HepG2 (cell line): Measurements from ENCODE around the gene CKAP2L. TPM values are rescaled to one million over a fixed set of nuclear protein-coding genes. Genes with fewer than 3 reads are reported as not detected.

Experiments used
- ARID2 ChIP-seq: sonication (generic); formaldehyde crosslinking; IDR thresholded peaks from 2 replicates; pipeline ENCODE4 v1.8.1; 2022; ENCODE audit warnings: mild to moderate bottlenecking, missing genetic modification reagents, borderline replicate concordance
- ASH2L ChIP-seq: fragments of 300-600, 200-600 bp; sonication (generic); IDR thresholded peaks from 2 replicates; pipeline ENCODE4 v1.7.0; 2017; ENCODE audit warnings: low read depth, mild to moderate bottlenecking, moderate library complexity, mixed read lengths, low read length; ENCODE audit not compliant: insufficient read length
- E2F1 ChIP-seq: sonication (generic); formaldehyde crosslinking; IDR thresholded peaks from 2 replicates; pipeline ENCODE4 v1.5.0; 2020; ENCODE audit warnings: missing genetic modification reagents
- ETS1 ChIP-seq: sonication (generic); formaldehyde crosslinking; IDR thresholded peaks from 2 replicates; pipeline ENCODE4 v1.4.0; 2020; ENCODE audit warnings: missing genetic modification reagents
- HNF1A ChIP-seq, 2 experiments: sonication (generic) in 1 of 2; formaldehyde crosslinking in 1 of 2; IDR thresholded peaks; 2 replicates each; pipeline versions ENCODE4 v1.4.0 to v1.6.1; 2016 to 2020; ENCODE audit warnings: borderline replicate concordance in 1 of 2, low read depth in 1 of 2, mild to moderate bottlenecking in 1 of 2, missing genetic modification reagents in 1 of 2
- HNRNPK ChIP-seq: fragments of 200-400 bp; formaldehyde crosslinking; IDR thresholded peaks from 2 replicates; pipeline ENCODE4 v1.6.1; 2018; ENCODE audit warnings: low read length, low read depth, moderate library complexity, mild to moderate bottlenecking; ENCODE audit not compliant: poor library complexity, severe bottlenecking
- LCORL ChIP-seq, 2 experiments: fragments of 450-650 bp in 1 of 2; sonication (generic) in 1 of 2; formaldehyde crosslinking in 1 of 2; IDR thresholded peaks; 2 replicates each; pipeline versions ENCODE4 v1.5.0 to v1.6.1; 2017 to 2020; ENCODE audit warnings: antibody characterized with exemption in 1 of 2, missing genetic modification reagents in 1 of 2
- ONECUT2 ChIP-seq: sonication (generic); formaldehyde crosslinking; IDR thresholded peaks from 2 replicates; pipeline ENCODE4 v1.4.0; 2020; ENCODE audit warnings: missing genetic modification reagents
- PREB ChIP-seq: sonication (generic); formaldehyde crosslinking; IDR thresholded peaks from 2 replicates; pipeline ENCODE4 v1.4.0; 2020; ENCODE audit warnings: missing genetic modification reagents
- SIX4 ChIP-seq: sonication (generic); formaldehyde crosslinking; IDR thresholded peaks from 2 replicates; pipeline ENCODE4 v1.4.0; 2020; ENCODE audit warnings: missing genetic modification reagents
- SMAD1 ChIP-seq: sonication (generic); formaldehyde crosslinking; IDR thresholded peaks from 2 replicates; pipeline ENCODE4 v1.4.0; 2020; ENCODE audit warnings: missing genetic modification reagents, low read depth, mild to moderate bottlenecking, borderline replicate concordance
- SRSF4 ChIP-seq: fragments of 200-400 bp; formaldehyde crosslinking; IDR thresholded peaks from one replicate; pipeline ENCODE4 v1.6.1; 2018; ENCODE audit warnings: mild to moderate bottlenecking, low read depth, low read length, moderate library complexity; ENCODE audit not compliant: poor library complexity, severe bottlenecking
- ZBTB21 ChIP-seq: sonication (generic); formaldehyde crosslinking; IDR thresholded peaks from 2 replicates; pipeline ENCODE4 v1.4.0; 2020; ENCODE audit warnings: missing genetic modification reagents
- ZC3H4 ChIP-seq: sonication (generic); formaldehyde crosslinking; IDR thresholded peaks from 2 replicates; pipeline ENCODE4 v1.4.0; 2020; ENCODE audit warnings: missing genetic modification reagents, borderline replicate concordance
- ZNF362 ChIP-seq: sonication (generic); formaldehyde crosslinking; IDR thresholded peaks from 2 replicates; pipeline ENCODE4 v1.4.0; 2020; ENCODE audit warnings: missing genetic modification reagents, mild to moderate bottlenecking, borderline replicate concordance
- ZNF776 ChIP-seq: sonication (generic); formaldehyde crosslinking; IDR thresholded peaks from 2 replicates; pipeline ENCODE4 v1.4.0; 2020; ENCODE audit warnings: mild to moderate bottlenecking, missing genetic modification reagents
- ZNF788 ChIP-seq: sonication (generic); formaldehyde crosslinking; IDR thresholded peaks from 2 replicates; pipeline ENCODE4 v1.5.0; 2020; ENCODE audit warnings: mild to moderate bottlenecking, missing genetic modification reagents, borderline replicate concordance
- ZSCAN25 ChIP-seq: sonication (generic); formaldehyde crosslinking; IDR thresholded peaks from 2 replicates; pipeline ENCODE4 v1.8.0; 2022; ENCODE audit warnings: mild to moderate bottlenecking, missing genetic modification reagents
- polyA plus RNA-seq, 8 experiments: library from polyadenylated mRNA; depleted of rRNA in 3 of 8; stranded (reverse) in 7 of 8; unstranded in 1 of 8; fragments of >200 nt; fragmentation: Illumina TruSeq in 4 of 8; extraction: Trizol in 4 of 8; gene quantifications; 2 replicates each; pipeline versions ENCODE4 v1.2.1 to v1.2.3, GENCODE V29; 2011 to 2016; ENCODE audit warnings: low read depth in 4 of 8, missing spikeins in 1 of 8, mixed read lengths in 1 of 8; ENCODE audit not compliant: insufficient read depth in 1 of 8
- total RNA-seq, 5 experiments: library from RNA; depleted of rRNA; stranded (reverse); fragments of >200 nt; fragmentation: Illumina TruSeq; extraction: Trizol; gene quantifications; 2 replicates each; pipeline ENCODE4 v1.2.3, GENCODE V29; 2016; ENCODE audit warnings: low read depth in 1 of 5

Gene CKAP2L
- total and polyA plus RNA-seq, 2 of the 13 experiments (the other 11 are each of a cell fraction or from before 2014, with no cell fraction given): 7.1 to 9.5 TPM

- peak; percentile 66; the same call in 1 of the 2 replicates for TF ChIP-seq LCORL (IDR thresholded peaks at IDR 0.05)
- no peak for TF ChIP-seq LCORL (CRISPR knock-in tag; IDR thresholded peaks at IDR 0.05)
- TF ChIP-seq ONECUT2 (CRISPR knock-in tag): no peak
- no peak for TF ChIP-seq SRSF4
- no peak for TF ChIP-seq PREB (CRISPR knock-in tag)
- no peak for TF ChIP-seq ZBTB21
- TF ChIP-seq SMAD1 (CRISPR knock-in tag): no peak
- TF ChIP-seq HNRNPK: no peak
- no peak for TF ChIP-seq ZNF776
- no peak for TF ChIP-seq ZC3H4 (CRISPR knock-in tag)
- no peak for TF ChIP-seq ASH2L
- no peak for TF ChIP-seq ETS1 (CRISPR knock-in tag)
- TF ChIP-seq ARID2 (CRISPR knock-in tag): no peak
- TF ChIP-seq E2F1 (CRISPR knock-in tag): no peak
- TF ChIP-seq ZNF788 (CRISPR knock-in tag): no peak
- TF ChIP-seq HNF1A (IDR thresholded peaks at IDR 0.05; ENCODE audit: low read depth): no peak
- TF ChIP-seq HNF1A (CRISPR knock-in tag; IDR thresholded peaks at IDR 0.05; ENCODE audit: borderline replicate concordance): no peak
- no peak for TF ChIP-seq ZNF362 (CRISPR knock-in tag)
- TF ChIP-seq SIX4 (CRISPR knock-in tag): no peak
- no peak for TF ChIP-seq ZSCAN25 (CRISPR knock-in tag)
These were observed 25.9 kb upstream of the CKAP2L start (continued) for GRCh38 chr2:112790305-112790704.
